ENCODE measurements around the gene YKT6. TPM values are rescaled to one million over a fixed set of nuclear protein-coding genes. Genes with fewer than 3 reads are reported as not detected.

YKT6 gene
- total RNA-seq, 1 donor = 39.0 TPM

DNA sequence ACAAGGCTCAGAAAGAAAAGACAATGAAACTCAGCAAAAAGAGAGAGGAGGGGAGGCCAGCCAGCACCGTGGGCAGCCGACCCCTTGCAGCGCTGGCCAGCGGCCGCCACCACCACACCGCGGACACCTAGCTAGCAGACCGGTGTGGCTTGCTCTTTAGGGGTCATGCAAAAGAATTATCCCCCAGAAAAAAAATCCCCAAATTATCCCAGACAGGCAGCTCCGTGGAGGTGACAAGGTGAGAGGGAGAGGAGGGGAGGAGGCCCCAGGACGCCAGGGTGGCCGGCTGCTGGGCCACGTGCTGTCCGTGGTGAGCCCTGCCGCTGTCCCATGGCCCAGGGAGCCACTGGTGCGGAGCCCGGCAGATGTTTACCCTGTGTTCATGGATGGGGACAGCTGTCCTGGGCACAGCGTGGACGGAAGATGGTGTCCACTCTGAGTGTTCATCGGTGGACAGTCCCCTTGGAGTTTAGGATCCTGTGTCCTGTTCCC is 16.5 kb downstream of the YKT6 start:
- Histone ChIP-seq H3K9me3 (ENCODE audit: low read depth, low read length) (no peaks in the 10 kb centered on the region), H3K4me3 (ENCODE audit: low read length) (no peak overlapping the region), H3K4me1 (ENCODE audit: insufficient read depth, low read length) (no peaks in the 10 kb centered on the region), H3K27me3 (ENCODE audit: insufficient read depth, low read length) (no peaks in the 10 kb centered on the region)

DNA sequence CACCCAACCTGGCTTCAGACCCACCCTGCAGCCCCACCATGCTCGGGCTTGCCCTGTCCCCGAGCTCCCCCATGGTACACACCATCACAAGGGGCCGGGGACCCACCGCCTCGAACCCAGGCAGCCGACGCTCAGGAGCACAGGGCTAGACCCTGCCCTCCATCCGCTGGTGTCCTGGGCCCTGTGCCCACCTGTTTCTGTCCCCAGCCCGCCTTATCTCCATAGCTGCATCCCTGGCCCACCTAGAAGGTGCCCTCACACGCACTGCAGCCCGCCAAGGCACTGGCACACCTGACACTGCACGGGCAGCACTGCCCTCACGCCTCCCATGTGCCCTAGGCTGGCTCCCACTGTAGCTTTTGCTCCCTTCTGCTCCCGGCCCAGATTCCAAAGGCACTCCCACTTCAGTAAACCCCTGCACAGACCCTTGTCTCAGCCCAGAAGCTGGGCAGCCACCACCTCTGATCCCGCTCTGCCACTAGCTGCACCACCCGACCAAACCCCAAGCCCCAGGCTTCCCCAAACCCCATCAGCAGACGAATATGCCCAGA is 17.1 kb downstream of the YKT6 start:
- no peaks in the 10 kb centered on the region for H3K4me1 ChIP-seq (ENCODE audit: insufficient read depth, low read length)
- no peaks in the 10 kb centered on the region for H3K9me3 ChIP-seq (ENCODE audit: low read depth, low read length)
- no peak overlapping the region for H3K4me3 ChIP-seq (ENCODE audit: low read length)
- no peaks in the 10 kb centered on the region for H3K27me3 ChIP-seq (ENCODE audit: insufficient read depth, low read length)

DNA sequence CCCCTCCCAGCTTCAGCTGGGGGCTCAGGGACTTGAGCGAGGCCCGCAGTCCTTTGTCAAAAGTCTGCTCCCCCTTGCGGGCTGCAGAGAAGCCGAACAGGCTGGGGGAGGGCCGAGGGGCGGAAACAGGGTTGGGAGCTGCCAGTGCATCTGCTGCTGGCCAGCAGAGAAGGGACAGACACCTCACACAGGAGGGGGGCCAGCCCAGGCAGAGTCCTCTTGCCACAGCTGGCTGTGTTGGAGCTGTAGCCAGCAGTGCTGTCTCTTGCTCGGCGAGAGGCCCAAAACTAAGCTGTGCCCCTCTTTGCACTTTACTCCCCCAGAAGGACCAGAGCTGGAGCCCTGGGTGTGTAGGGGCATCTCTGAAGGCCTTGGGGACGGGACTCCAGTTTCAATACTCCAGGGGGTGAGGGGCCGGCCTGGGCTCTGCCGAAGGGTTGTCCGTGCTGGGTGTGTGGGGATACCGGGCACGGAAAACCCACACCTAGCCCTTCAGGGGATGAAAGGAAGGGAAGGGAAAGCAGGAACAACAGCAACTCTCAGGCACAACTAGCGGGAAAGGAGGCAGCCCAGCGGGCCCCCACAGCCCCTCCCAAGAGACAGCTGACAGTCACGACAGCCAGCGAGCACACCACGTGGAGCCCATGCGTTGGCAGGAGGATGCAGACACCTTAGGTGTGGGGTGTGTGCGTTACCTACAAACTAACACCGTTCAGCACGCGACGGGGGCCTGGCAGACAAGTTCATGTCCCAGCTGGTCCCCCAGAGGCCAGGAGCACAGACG is 17.8 kb downstream of the YKT6 start:
- Histone ChIP-seq H3K27me3 (ENCODE audit: insufficient read depth, low read length) (no peaks in the 10 kb centered on the region), H3K4me3 (ENCODE audit: low read length) (no peak overlapping the region), H3K4me1 (ENCODE audit: insufficient read depth, low read length) (no peaks in the 10 kb centered on the region), H3K9me3 (ENCODE audit: low read depth, low read length) (no peaks in the 10 kb centered on the region)

DNA sequence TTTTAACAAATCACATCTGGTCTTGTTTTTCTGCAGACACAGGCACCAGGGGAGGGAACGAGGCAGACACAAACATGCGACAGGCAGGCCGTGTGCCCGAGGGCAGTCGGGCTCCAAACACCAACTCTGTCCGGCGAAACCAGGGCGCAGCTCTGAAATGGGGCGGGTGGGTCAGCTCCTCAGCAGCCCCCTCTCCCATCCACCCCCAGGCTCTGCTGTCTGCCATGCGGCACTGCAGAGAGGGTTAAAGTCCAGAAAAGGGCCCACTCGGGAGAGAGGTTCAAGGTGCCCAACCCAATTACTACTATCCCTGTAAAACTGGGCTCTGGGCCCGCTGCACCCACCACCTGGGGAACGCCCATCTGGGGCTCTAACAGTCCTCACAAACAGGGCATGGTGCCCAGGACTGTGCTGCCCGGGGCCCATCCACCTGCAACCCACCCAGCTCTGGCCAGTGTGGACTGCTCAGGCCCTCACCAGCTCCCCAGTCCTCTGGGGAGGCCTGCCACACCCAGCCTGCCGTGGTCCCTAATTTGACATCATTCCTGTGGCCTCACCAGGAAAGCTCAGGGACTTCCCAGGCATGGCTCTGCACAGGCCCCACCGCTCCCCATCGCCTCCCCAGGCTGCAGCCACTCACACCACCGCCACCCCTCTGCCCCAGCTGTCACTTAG is 18.7 kb downstream of the YKT6 start:
- H3K27me3 ChIP-seq (ENCODE audit: insufficient read depth, low read length) = no peaks in the 10 kb centered on the region
- no peak overlapping the region for H3K4me3 ChIP-seq (ENCODE audit: low read length)
- H3K4me1 ChIP-seq (ENCODE audit: insufficient read depth, low read length) = no peaks in the 10 kb centered on the region
- H3K9me3 ChIP-seq (ENCODE audit: low read depth, low read length) = no peaks in the 10 kb centered on the region

DNA sequence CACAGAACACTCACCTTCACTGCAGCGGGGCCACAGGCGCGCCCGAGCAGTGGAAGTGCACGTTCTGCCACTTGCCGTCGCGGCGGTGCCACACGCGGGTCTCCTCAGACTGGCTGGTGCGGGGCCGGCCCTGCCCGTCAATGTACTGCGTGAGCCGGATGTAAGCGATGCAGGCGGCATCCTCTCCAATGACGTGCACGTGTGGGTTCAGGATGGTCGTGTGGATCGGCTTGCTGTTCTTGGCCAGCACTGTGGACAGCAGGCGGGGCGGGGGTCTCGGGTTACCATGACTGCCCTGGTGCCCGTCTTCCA is 19.2 kb downstream of the YKT6 start:
- Histone ChIP-seq H3K4me3 (ENCODE audit: low read length) (no peak overlapping the region), H3K27me3 (ENCODE audit: insufficient read depth, low read length) (no peaks in the 10 kb centered on the region), H3K4me1 (ENCODE audit: insufficient read depth, low read length) (no peaks in the 10 kb centered on the region), H3K9me3 (ENCODE audit: low read depth, low read length) (no peaks in the 10 kb centered on the region)

DNA sequence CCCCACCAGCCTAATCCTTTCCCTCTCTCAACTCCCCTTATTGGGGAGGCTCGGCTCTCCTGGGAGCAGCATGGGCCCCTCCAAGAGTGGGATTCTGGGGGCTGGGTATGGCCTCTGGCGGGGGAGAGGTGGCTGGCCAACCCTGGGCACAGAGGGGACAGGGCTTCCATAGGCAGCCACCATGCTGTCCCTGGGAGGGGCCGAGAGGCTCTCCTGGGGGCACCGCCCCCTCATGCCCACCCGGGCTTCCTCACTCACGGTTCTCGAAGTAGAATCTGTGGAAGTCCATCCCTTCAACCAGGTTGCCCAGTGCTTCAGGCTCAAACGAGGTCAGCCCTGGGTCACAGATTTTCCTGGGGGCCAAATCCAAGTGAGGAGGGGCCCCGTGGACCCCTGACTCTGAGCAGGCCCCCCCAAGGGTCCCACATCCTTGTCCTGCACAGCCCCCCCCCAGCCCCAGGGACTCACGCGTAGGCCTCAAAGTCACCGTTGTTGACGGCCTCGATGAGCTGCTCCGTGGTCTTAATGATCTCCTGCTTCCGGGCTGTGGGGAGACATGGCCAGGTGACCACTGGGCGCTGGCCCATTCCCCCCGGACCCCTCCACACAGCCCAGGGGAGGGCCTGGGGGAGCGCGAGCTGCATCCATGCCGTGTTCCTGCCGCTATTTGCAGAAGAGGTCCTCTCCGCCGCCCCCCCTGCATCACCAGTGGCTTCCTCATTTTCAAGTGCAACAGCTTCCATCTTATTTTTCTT is 19.8 kb downstream of the YKT6 start:
- no peaks in the 10 kb centered on the region for H3K27me3 ChIP-seq (ENCODE audit: insufficient read depth, low read length)
- H3K4me1 ChIP-seq (ENCODE audit: insufficient read depth, low read length) = no peaks in the 10 kb centered on the region
- no peak overlapping the region for H3K4me3 ChIP-seq (ENCODE audit: low read length)
- H3K9me3 ChIP-seq (ENCODE audit: low read depth, low read length) = no peaks in the 10 kb centered on the region

DNA sequence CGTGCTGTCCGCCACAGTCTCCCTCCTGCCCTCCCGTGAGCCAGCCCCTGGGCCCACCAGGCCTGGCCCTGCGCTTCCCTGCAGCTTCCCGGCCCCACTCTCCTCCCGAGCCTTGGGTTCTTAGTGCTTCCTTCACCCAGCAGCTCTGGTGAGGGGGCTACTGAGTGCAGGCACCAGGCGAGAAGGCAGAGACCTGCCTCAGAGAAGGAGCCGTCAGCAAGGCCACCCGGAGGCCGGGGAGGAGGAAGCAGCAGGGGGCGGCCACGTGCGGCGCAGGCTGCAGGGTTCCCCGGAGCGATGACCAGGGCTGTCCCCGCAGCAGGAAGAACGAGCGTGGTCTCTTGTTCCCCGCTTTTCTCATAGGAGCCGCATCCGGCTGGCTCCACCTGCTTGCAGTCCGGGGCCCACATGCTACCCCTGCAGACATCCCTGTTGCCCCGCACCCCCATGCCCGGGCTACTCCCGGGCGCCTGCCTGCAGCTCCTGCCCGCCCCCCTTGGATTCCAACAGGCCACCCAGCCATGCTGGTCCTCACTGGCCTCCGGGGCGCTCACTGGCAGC is 20.5 kb downstream of the YKT6 start:
- Histone ChIP-seq H3K4me1 (ENCODE audit: insufficient read depth, low read length) (no peaks in the 10 kb centered on the region), H3K4me3 (ENCODE audit: low read length) (no peak overlapping the region), H3K9me3 (ENCODE audit: low read depth, low read length) (no peaks in the 10 kb centered on the region), H3K27me3 (ENCODE audit: insufficient read depth, low read length) (no peaks in the 10 kb centered on the region)

DNA sequence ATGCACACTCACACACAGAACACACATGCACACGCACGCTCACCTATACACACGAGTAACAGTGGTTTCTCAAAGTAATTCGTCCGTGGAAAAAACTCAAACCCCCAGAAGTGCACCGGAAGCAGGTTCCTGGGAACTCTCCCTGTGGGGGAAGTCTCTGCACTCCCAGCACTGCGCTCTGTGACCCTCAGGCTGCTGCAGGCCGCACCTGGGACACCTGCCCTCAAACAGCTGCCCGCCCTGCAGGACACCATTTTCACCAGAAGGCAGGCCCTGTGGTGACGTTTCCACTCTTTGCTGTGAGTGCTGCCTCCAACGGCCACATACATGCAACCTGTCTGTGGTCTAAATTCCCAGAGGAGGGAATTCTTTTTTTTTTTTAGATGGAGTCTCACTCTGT is 21.3 kb downstream of the YKT6 start:
- Histone ChIP-seq H3K4me1 (ENCODE audit: insufficient read depth, low read length) (no peaks in the 10 kb centered on the region), H3K4me3 (ENCODE audit: low read length) (no peak overlapping the region), H3K9me3 (ENCODE audit: low read depth, low read length) (no peaks in the 10 kb centered on the region), H3K27me3 (ENCODE audit: insufficient read depth, low read length) (no peaks in the 10 kb centered on the region)

DNA sequence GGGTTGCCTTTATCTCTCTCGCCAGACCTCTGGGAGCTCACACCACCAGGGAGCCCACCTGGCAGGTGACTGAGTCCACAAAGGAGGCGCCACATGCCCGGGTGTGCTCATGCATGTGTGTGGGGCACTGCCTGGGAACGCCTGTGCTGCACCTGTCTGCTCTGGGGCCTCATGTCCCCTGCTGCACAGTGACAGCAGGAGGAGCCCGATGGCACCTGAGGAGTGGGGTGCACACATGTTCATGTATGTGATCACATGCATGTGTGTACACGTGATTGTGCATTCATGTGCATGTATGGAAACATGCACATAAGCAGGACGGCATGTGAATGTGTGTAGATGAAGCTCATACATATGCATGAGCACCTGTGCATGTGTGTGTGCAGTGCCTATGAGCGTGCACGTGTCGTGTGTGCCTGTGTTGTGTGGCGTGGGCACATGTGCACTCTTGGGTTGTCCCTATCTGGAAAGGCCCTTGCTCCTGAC is 22.0 kb downstream of the YKT6 start:
- Histone ChIP-seq H3K9me3 (ENCODE audit: low read depth, low read length) (no peaks in the 10 kb centered on the region), H3K4me1 (ENCODE audit: insufficient read depth, low read length) (no peaks in the 10 kb centered on the region), H3K27me3 (ENCODE audit: insufficient read depth, low read length) (no peaks in the 10 kb centered on the region), H3K4me3 (ENCODE audit: low read length) (no peak overlapping the region)

DNA sequence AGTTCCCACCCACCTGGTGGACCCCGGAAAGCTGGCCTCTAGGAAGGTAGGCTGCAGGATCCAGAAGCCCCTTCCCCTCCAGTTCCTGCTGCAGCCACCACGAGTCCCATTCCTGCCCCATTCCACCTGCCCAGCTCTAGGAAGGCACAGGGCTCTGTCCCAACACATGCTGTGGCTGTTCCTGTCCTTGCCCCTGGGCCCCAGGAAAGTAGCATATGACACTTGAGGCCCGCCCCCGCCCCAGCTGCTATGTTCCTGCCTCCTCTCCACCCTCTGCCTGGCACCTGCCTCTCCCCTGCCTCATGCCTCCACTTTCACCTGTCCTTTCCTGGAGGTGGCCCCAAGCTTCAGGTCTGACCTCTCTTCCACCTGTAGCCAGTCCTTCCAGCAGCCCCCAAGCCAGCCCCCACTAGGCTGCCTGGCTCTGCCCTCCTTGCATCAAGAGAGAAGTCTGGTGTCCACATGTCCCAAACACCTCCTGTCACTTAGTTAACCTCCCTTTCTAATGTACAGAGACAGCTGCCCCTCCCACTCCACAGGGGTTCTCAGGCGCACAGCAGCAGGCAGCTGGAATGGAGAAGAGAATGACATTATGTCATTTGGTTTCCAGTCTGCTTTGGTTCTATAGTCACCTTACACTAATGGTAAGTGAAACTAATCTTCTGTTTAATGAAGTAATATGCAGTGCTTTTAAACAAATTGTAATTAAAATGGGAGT is 22.7 kb downstream of the YKT6 start:
- Histone ChIP-seq H3K9me3 (ENCODE audit: low read depth, low read length) (no peaks in the 10 kb centered on the region), H3K27me3 (ENCODE audit: insufficient read depth, low read length) (no peaks in the 10 kb centered on the region), H3K4me1 (ENCODE audit: insufficient read depth, low read length) (no peaks in the 10 kb centered on the region), H3K4me3 (ENCODE audit: low read length) (no peak overlapping the region)

DNA sequence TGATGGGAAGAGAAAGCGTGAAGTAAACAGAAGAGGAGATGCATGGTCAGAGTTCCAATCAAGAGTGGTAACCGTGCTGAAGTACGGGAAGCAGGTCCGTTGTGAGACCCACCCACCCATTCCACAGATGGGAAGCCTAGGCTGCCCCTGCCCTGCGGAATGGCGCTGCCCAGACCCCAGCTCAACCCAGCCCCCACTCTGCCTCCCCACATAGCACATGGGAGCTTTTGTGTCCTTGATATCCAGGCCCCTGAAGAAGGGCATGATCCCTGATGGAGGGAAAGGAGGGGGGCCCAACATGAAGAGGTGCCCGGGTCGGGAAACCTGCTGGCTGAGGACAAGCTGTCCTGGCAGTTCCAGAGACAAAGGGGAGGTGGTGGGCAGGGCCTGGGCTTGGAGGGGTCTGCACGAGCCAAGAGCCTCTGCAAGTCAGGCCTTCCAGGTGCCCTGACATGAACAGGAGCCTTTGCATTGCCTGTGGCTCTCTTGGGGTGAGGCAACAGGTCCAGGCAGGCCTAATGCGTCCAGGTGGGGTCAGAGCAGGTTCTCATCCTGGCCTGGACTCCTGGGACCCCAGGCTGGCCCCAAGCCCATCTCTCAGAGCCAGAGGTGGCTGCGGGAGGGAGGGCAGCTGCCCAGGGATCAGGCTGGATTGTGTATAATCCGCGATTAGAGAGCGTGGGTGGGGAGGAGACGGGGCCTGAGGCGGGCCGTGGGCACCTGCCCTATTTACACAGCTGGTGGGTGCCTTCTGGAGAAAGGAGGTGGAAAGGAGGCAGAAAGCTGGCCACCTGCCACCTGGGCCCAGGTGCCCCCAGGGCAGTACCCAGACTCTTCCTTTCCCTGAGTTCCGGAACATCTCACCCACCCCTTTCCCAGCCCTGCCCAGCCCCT is 23.5 kb downstream of the YKT6 start:
- no peaks in the 10 kb centered on the region for H3K27me3 ChIP-seq (ENCODE audit: insufficient read depth, low read length)
- no peaks in the 10 kb centered on the region for H3K4me1 ChIP-seq (ENCODE audit: insufficient read depth, low read length)
- H3K9me3 ChIP-seq (ENCODE audit: low read depth, low read length) = no peaks in the 10 kb centered on the region
- no peak overlapping the region for H3K4me3 ChIP-seq (ENCODE audit: low read length)

DNA sequence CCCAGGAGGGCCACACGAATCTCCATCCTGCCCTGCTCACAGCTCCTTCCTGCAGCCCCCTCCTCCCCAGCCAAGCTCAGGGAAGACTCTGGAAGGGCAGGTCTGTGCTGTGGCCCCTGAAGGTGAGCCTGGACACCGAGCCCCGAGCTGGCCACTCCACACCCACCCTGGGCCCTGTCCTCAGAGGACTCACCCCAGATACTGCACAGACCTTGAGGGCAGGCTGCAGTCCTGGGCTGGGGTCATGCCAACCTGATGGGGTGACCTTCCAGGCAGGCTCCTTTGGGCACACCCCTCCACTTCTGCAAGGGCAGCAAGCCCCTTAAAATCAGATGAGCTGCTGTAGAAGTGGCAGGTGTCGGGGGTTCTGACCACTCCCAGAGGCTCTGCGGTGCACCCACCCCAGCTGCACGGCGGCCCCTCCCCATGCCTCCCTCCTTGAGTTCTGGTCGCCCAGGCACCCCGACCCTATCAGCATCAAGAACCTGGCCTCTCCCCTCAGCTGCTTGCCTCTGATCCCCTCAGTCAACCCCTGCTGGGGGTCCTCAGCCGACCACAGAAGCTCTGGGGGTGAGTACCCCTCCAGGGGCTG is 24.3 kb downstream of the YKT6 start:
- H3K4me3 ChIP-seq (ENCODE audit: low read length) = no peak overlapping the region
- no peaks in the 10 kb centered on the region for H3K9me3 ChIP-seq (ENCODE audit: low read depth, low read length)
- H3K4me1 ChIP-seq (ENCODE audit: insufficient read depth, low read length) = no peaks in the 10 kb centered on the region
- no peaks in the 10 kb centered on the region for H3K27me3 ChIP-seq (ENCODE audit: insufficient read depth, low read length)

DNA sequence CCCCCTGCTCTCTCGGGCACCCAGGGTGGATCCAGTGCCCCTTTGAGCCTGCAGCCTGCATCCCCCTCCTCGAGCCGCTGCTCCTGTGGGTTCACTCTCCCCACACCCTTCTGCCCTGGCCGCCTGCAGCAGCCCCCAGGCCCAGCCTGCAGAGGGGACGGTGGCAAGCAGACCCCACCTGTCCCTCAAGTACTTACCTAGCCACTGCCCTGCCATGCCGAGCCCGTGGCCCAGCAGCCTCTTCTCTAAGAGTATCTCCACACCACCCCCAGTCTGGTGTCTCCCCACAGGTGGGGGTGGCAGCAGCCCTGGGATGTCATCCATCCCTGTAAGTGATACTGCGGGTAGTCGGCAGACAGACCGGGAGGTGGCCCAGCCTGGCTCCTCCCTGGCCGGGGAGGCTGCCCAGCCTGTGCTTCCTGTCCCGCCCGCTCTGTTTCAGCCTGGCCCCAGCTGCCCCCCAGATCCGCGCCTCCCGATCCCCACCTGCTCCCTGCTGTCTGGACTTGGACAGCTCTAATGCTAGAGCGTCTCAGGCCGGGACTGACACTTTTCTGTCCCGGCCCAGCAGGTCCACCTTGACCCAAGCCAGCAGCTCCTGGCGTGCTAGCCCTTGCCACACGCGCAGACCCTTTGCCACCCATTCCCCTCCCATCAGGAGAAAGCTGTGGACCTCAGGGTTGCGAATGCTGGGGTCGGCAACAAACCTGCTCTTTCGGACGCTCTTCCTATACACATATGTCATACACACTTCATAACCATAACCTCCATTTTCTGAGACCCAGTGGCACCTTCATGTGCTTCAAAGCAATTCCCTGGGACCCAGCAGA is 25.0 kb downstream of the YKT6 start:
- Histone ChIP-seq H3K4me3 (ENCODE audit: low read length) (no peak overlapping the region), H3K4me1 (ENCODE audit: insufficient read depth, low read length) (no peaks in the 10 kb centered on the region), H3K27me3 (ENCODE audit: insufficient read depth, low read length) (no peaks in the 10 kb centered on the region), H3K9me3 (ENCODE audit: low read depth, low read length) (no peaks in the 10 kb centered on the region)

All from mononuclear cell (primary cell).